ENCODE measurements around the gene DGCR6L.
"Not testable (repeated sequence)": the region's sequence is repeated elsewhere in the genome, so short reads cannot be mapped to it uniquely, and the experiment has no call there.

DNA sequence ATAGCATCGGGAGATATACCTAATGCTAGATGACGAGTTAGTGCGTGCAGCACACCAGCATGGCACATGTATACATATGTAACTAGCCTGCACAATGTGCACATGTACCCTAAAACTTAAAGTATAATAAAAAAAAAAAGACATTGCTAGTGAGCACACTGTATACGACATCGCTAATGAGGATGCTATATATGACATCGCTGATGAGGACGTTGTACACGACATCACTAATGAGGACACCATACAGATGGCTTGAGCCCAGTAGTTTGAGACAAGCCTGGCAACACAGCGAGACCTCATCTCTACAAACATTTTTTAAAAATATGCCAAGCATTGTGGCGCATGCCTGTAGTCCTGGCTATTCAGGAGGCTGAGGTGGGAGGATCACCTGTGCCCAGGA is 42.5 kb upstream of the DGCR6L start:
- not testable (repeated sequence) for TF ChIP-seq EP300, POLR2A, POLR2AphosphoS5 (IDR thresholded peaks at IDR 0.05)
- TF ChIP-seq, protein P1, sequence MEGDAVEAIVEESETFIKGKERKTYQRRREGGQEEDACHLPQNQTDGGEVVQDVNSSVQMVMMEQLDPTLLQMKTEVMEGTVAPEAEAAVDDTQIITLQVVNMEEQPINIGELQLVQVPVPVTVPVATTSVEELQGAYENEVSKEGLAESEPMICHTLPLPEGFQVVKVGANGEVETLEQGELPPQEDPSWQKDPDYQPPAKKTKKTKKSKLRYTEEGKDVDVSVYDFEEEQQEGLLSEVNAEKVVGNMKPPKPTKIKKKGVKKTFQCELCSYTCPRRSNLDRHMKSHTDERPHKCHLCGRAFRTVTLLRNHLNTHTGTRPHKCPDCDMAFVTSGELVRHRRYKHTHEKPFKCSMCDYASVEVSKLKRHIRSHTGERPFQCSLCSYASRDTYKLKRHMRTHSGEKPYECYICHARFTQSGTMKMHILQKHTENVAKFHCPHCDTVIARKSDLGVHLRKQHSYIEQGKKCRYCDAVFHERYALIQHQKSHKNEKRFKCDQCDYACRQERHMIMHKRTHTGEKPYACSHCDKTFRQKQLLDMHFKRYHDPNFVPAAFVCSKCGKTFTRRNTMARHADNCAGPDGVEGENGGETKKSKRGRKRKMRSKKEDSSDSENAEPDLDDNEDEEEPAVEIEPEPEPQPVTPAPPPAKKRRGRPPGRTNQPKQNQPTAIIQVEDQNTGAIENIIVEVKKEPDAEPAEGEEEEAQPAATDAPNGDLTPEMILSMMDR (IDR thresholded peaks at IDR 0.05): not testable (repeated sequence)

All from upper lobe of left lung (tissue), 4 donors.